ENCODE data around the gene DLG2. TPM values are rescaled to one million over a fixed set of nuclear protein-coding genes. Genes with fewer than 3 reads are reported as not detected.
"Not testable (repeated sequence)": the region's sequence is repeated elsewhere in the genome, so short reads cannot be mapped to it uniquely, and the experiment has no call there.

Gene DLG2
- total RNA-seq, 3 donors from 2014 or later, result 4.3 to 12.3 (median 6.9) TPM

- Histone ChIP-seq H3K4me3 (no peak overlapping the region), H3K27ac (no peak overlapping the region), H3K36me3 (no peaks in the 10 kb centered on the region), H3K9me3 (no peaks in the 10 kb centered on the region), H3K4me1 (no peaks in the 10 kb centered on the region), H3K27me3 (no peaks in the 10 kb centered on the region)
- TF ChIP-seq CTCF (IDR thresholded peaks at IDR 0.05), result no peak
- TF ChIP-seq POLR2AphosphoS5 (IDR thresholded peaks at IDR 0.05), result no peak
- no peak for TF ChIP-seq POLR2A (IDR thresholded peaks at IDR 0.05)
- DNase-seq (ENCODE audit: low spot score in 2 of 2), result no peak
- intact Hi-C loops (cut with DNase I; ENCODE audit: low total_unique reads), result loop anchor here (5.0 kb wide), 1 partner anchor 604 kb away; no protein-coding TSS in a partner anchor
Observed at GRCh38 chr11:83441171-83441570, 2186.0 kb downstream of the DLG2 start.

- Histone ChIP-seq H3K36me3 (no peaks in the 10 kb centered on the region), H3K9me3 (no peaks in the 10 kb centered on the region), H3K27me3 (no peaks in the 10 kb centered on the region), H3K4me1 (no peaks in the 10 kb centered on the region), H3K4me3 (no peak overlapping the region), H3K27ac (no peak overlapping the region)
- DNase-seq (ENCODE audit: low spot score in 2 of 2), result no peak
- TF ChIP-seq POLR2A (IDR thresholded peaks at IDR 0.05) (no peak), POLR2AphosphoS5 (IDR thresholded peaks at IDR 0.05) (no peak), CTCF (IDR thresholded peaks at IDR 0.05) (no peak)
- intact Hi-C loops (cut with DNase I; ENCODE audit: low total_unique reads), result no loop called here
Observed at GRCh38 chr11:83438438-83438837, 2188.7 kb downstream of the DLG2 start.

GRCh38 chr11:83437939-83438338 lies 2189.2 kb downstream of the DLG2 start:
- no peak overlapping the region for H3K4me3 ChIP-seq
- no peak overlapping the region for H3K27ac ChIP-seq
- intact Hi-C loops (cut with DNase I; ENCODE audit: low total_unique reads), result no loop called here
- no peaks in the 10 kb centered on the region for H3K9me3 ChIP-seq
- DNase-seq (ENCODE audit: low spot score in 2 of 2), result no peak
- no peak for TF ChIP-seq CTCF (IDR thresholded peaks at IDR 0.05)
- TF ChIP-seq POLR2A (IDR thresholded peaks at IDR 0.05), result no peak
- TF ChIP-seq POLR2AphosphoS5 (IDR thresholded peaks at IDR 0.05), result no peak
- H3K27me3 ChIP-seq, result no peaks in the 10 kb centered on the region
- H3K4me1 ChIP-seq, result no peaks in the 10 kb centered on the region
- no peaks in the 10 kb centered on the region for H3K36me3 ChIP-seq

- DNase-seq (ENCODE audit: low spot score in 2 of 2), result no peak
- H3K27me3 ChIP-seq, result no peaks in the 10 kb centered on the region
- TF ChIP-seq CTCF (IDR thresholded peaks at IDR 0.05), result no peak
- no peak overlapping the region for H3K27ac ChIP-seq
- intact Hi-C loops (cut with DNase I; ENCODE audit: low total_unique reads), result no loop called here
- H3K4me3 ChIP-seq, result no peak overlapping the region
- H3K36me3 ChIP-seq, result no peaks in the 10 kb centered on the region
- H3K4me1 ChIP-seq, result no peaks in the 10 kb centered on the region
- no peaks in the 10 kb centered on the region for H3K9me3 ChIP-seq
Observed at GRCh38 chr11:83436855-83437254, 2190.3 kb downstream of the DLG2 start.

- H3K4me1 ChIP-seq; DNase-seq (ENCODE audit: low spot score in 2 of 2); intact Hi-C loops (cut with DNase I; ENCODE audit: low total_unique reads); H3K4me3 ChIP-seq; H3K27me3 ChIP-seq; H3K27ac ChIP-seq; H3K9me3 ChIP-seq; H3K36me3 ChIP-seq: not testable (repeated sequence)
Observed at GRCh38 chr11:83434812-83435211, 2192.3 kb downstream of the DLG2 start.

GRCh38 chr11:83427943-83428342 lies 2199.2 kb downstream of the DLG2 start:
- no peak for DNase-seq (ENCODE audit: low spot score in 2 of 2)
- H3K4me1 ChIP-seq, result no peaks in the 10 kb centered on the region
- H3K9me3 ChIP-seq, result peaks cover 0 to 1% of the 10 kb centered on the region in 2 donors
- no peaks in the 10 kb centered on the region for H3K27me3 ChIP-seq
- no peak overlapping the region for H3K4me3 ChIP-seq
- no peaks in the 10 kb centered on the region for H3K36me3 ChIP-seq
- TF ChIP-seq POLR2AphosphoS5 (IDR thresholded peaks at IDR 0.05) (no peak), POLR2A (IDR thresholded peaks at IDR 0.05) (no peak), CTCF (IDR thresholded peaks at IDR 0.05) (no peak)
- intact Hi-C loops (cut with DNase I; ENCODE audit: low total_unique reads), result no loop called here
- peak overlapping the region in 1 of 2 donors; percentile 15 for H3K27ac ChIP-seq
